GM18502 (cell line): Measurements from ENCODE around the gene SOWAHC.
"Not testable (repeated sequence)": the region's sequence is repeated elsewhere in the genome, so short reads cannot be mapped to it uniquely, and the experiment has no call there.

Experiments
- ATAC-seq: cut with Tn5 transposase; IDR thresholded peaks from one replicate; pipeline ENCODE4 v1.9.1; 2021; ENCODE audit warnings: mild to moderate bottlenecking; ENCODE audit not compliant: unreplicated experiment, poor library complexity

The SOWAHC gene

DNA sequence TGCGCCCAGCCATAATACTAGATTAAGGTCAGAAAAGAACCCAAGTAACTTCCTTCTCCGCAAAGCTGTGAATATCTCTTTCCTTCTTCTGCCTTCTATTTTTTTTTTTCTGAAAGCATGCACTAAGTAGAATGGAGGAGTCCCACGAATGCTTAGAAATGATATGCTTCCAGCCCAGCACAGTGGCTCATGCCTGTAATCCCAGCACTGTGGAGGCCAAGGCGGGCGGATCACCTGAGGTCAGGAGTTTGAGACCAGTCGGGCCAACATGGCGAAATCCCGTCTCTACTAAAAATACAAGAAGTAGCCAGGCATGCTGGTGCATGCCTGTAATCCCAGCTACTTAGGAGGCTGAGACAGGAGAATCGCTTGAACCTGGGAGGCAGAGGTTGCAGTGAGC lies 25.8 kb downstream of the SOWAHC start:
- not testable (repeated sequence) for ATAC-seq

DNA sequence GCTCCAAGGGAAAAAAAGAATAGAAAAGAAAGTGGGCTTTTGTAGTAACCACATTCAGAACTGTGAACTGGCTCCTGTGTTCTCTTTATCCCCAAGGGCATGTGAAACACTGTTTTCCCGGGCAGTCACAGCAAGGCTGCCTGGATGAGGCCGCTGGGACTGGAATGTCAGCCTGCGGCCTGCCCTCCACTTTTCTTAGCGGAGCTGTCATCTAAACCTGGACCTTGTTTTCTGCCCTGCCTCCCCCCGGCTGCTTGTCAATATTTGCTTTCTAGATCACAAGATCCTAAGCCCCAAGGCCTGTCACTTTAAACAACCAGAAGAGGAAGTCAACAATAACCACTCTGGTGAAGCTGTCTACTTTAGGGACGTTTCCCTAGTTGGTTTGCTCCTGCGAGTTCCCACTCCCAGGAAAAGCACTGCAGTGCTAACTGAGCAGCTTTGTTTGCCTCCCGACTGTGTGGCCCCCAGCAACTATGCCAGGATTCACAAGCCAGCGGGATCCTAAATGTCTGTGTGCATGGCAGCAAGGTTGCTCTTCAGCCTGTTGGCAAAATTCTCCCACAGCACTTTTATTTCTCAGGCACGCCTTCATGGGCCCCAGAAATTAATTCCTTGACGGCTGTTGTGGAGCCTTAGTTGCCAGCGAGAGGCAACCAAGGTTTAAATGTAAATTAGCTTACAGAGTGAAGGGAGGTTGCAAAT lies 30.6 kb downstream of the SOWAHC start:
- no peak for ATAC-seq

DNA sequence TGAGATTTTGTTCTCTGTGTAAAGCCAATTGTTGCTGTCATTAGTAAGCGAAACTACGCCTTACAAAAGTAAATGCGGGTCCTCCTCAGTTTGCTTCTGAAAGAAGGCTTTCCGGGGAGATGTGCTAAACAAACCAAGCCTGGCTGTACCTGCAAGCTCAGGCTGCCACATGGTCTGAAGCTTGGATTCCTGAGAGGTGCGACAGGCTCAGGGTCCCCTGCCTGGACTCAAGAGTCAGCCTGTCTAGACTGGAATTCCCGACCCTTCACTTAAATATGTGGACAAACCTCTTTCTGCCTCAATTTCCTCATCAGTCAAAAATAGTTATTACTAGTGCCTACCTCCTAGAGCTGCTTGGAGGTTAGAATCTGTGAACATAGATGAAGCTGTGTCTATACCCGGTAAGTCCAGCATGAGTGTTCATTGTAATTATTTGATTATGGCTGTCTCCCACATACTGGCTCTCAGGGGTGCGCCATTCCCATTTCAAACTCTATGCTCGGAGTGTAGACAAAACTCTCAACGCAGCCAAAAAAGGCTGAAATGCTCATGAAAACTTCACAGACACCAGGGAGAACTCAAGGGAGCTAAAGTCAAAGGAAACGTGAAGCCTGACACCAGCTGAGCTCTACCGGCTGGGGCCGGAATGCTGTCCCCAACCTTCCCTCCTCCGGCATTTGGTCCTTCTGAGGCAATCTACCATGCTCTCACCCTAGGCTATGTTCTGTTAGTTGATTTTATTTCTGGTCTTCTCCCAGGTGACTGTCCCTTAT lies 31.4 kb downstream of the SOWAHC start:
- no peak for ATAC-seq

DNA sequence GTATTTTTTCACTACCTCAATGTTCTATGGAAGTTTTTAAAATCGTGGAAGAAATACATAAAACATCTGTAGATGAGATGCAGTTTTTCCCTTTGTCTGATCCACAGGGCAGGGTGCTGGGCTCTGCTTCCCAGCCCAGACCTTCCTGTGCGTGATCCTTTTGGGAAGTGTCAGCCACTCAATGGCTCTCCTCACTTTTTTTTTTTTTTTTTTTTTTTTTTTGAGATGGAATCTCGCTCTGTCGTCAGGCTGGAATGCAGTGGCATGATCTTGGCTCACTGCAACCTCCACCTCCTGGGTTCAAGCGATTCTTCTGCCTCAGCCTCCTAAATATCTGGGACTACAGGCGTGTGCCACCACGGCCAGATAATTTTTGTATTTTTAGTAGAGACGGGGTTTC lies 32.8 kb downstream of the SOWAHC start:
- no peak for ATAC-seq

DNA sequence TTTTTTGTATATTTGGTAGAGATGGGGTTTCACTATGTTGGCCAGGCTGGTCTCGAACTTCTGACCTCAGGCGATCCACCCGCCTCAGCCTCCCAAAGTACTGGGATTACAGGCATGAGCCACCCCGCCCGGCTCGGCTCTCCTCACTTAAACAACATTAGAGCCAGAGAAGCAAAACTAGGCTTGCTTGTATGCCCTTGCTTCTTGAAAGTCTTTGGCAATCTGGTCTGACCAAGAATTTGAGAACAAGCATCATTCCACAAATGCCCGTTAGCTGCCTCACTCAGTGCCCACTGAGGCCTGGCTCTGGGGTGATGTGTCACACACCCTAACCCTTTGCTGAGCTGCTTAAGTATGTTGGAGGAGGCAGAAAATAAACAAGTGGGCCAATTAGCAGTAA lies 33.5 kb downstream of the SOWAHC start:
- ATAC-seq, result no peak

DNA sequence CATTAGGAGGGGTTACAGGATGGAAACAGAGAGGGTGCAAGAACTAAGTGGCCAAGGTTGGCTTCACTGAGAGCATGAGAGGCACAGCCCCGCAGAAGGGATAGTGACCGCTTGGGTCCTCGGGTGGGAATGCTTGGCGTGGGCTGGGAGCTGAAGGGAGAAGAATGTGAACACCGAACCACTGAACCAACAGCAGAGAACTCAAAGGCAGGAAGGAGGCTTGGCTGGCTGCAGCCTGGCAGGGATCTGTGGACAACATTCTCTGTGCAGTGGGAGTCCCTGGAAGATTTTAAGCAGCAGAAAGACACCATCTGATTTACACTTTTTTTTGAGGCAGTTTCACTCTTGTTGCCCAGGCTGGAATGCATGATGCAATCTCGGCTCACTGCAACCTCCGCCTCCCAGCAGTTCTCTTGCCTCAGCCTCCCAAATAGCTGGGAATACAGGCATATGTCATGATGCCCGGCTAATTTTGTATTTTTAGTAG lies 33.9 kb downstream of the SOWAHC start:
- no peak for ATAC-seq

DNA sequence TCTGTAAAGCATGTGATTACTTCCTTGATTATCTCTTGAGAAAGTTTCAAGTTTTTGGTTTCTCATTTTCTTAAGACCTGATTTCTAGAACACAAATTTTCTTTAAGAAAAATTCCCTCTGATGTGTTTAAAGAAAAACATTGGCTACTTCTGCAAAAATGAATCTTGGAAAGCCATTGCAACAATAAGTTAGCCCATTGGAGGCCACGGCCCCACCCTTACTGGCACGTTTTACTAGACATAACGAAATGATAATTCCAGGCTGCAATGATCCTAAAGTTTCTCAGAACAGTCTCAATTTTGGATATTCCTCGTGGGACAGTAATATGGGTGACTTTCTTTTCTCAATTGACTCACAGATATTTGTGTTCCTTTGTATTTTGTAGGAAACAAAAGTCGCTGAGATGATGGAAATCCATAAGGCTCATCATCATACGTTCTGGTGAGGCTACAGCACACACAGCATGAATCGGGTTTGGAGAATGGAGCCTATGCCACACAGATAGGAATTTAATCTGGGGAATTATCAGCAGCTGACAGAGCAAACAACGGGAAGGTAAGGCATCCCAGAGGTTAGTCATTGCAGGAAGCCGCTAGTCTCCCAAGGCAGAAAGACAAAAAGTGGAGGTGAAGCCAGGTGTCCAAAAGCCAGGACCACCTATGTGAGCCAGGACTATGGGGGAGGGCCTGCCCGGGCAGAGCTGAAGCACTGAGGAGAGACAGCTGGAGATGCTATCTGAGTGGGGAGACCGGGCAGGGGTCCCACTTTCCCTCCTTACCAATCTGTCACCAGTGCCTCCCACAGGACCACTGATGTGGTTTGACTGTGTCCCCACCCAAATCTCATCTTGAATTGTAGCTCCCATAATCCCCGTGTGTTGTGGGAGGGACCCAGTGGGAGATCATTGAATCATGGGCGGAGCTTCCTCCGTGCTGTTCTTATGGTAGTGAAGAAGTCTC lies 35.9 kb downstream of the SOWAHC start:
- no peak for ATAC-seq

DNA sequence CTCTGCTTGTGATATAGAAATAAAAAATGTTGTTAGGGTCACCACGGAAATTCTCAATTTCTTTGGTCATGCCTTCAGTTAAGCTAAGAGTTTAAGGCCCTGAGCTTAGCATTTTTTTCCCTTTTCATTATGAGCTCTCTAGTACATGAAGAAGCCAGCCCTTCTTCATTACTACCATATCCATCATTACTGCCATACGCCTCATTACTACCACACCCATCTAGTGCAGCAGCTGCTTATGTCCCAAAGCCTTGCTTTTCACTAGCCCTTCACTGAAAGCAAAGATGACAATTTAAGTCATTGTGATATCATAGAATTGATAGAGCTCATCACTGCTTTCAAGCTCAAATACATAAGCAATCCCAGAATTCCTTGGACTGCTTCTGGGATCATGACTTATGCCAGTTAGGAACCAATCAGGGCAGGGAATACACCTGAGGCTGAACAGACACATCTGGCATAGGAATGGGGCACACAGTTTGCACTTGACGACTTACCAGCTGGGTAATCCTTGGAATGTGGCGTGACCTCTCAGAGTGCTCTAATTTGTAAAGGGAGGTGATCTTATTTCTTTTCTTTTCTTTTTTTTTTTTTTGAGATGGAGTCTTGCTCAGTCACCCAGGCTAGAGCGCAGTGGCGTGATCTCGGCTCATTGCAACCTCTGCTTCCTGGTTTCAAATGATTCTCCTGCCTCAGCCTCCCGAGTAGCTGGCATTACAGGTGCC lies 40.3 kb downstream of the SOWAHC start:
- ATAC-seq, result no peak

DNA sequence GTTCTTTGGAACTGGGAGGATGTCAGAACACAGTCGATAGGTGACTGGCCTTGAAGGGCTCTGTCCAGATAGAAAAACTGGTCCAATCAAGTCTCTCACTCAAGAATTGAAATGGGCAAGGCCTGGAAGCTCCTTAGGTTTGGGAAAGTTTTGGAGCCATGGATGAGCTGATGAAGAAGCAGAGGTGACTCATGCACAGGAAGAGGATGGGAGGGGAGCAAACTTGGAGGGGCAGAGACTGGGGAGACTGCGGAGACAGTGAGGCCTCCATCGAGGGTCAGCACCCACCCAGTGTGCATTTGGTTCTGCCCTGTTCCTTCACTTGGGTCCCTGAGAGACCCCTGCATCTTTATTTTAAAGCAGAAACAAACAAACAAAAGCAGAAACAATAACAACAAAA lies 41.1 kb downstream of the SOWAHC start:
- ATAC-seq, result no peak

DNA sequence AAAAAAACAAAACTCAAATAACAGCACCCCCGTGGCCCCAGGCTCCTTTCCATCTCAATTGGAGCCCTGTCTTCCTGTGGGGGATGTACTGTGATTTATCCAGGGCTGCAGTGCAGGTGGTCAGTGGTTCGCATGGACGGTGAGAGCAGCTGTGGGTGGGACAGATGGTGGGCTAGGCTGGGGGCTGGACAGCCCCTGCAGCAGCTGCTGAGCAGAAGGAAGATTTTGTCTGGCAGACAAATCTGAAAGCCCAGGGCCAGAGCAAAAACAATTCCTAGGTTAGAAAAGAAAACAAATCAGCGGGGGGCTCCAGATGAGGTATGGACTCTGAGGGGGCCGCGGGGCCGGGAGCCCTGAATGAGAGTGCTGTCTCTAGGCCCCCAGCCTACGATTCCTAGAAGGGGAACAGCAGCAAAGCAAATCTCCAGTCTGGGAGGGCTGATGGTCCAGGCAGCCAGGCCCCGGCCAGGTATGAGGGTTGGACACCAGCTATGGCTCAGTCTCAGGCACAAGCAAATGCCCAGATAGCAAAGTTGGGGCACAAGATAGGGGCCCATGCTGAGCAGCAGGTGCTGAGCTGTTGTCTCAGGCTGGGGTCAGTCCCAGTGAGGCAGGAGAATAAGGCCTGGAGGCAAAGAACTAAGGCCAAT lies 45.4 kb downstream of the SOWAHC start:
- no peak for ATAC-seq

DNA sequence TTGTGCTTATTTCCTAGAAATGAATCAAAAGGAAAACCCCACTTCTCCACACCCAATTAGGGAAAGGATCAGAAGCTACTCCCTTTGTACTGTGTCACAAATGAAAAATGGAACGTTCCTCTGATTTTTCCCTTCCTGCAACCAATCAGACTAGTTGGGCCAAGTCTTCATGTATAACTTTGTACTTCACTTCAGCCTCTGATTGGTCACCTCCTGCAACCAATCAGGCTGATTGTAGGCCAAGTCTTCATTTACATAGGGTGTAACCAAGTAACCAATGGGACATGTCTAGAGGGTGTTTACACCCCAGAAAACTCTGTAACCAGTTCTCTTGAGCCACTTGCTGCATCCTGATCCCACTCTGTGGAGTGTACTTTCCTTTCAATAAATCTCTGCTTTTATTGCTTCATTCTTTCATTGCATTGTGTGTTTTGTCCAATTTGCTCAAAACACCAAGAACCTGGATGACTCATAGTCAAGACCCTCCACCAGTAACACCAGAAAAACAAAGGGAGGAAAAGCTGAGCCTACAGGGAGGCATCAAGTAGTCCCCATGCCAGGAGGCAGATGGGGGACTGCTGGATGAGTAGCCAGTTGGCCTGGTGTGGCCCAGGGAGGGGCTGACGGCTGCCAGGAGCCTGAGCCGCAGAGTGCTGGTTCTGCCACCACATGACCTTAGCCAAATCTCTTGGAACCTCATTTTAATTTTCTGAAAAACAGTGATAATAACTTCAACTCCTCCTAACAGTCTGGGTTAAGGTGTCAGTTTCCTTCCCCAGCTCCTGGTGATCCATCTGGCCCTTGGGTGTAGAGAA lies 46.1 kb downstream of the SOWAHC start:
- no peak for ATAC-seq

DNA sequence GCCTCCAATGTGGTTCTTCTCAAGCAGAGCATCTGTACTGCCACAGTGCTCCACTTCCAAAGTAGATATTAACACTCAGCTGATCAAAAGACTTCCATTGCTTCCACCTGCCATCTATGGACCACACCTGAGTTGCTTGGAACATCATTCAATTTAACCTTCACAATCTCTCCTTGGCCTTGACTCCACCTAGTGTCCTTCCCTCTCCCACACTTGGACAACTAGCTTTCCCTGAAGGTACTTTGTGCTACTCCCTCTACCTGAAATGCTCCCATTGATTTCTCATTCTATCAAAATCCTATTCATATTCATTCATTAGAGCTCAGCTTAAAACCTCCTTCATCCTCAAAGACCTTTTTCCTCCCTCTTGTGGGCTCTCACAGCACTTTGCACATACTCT lies 48.7 kb downstream of the SOWAHC start:
- ATAC-seq, result no peak

DNA sequence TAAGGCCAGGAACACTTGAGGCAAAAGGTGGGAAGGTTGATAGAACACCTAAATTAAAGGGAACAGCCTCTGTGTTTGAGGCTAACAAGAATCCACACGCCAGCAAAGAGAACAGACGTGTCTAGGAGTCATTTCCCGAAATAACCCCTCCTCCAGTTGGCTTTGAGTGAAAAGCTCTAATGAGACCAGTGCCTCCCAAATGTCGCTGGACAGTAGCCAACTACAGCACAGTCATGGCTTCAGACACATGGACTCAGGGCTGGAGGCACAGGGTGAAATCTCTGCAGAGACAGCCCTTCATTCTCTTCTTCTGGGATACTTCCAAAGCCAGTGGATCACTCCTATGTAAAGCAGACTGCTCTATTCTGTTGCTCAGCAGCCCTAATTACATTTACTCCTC lies 49.6 kb downstream of the SOWAHC start:
- no peak for ATAC-seq

DNA sequence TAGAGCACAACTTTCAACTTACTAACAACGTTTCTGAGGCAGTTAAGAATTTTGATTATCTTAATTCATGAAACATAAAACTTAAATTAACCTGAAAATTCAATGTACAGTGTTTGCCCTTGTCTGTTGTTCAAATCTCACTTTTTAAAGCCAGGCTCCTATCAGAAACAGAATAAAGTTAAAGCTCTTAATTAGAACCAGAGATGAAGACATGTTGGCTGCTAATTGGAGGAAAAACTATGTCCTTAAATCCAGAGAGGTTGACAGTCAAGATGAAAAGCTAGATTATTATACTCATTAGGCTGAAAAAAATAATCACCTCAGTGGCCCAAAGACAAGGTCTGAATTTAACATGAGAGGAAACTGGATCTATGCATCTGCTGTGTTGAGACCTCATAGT lies 52.3 kb downstream of the SOWAHC start:
- ATAC-seq, result no peak
